ENCODE results near the gene PDE7B. TPM values are rescaled to one million over a fixed set of nuclear protein-coding genes. Genes with fewer than 3 reads are reported as not detected.

Gene PDE7B
- total RNA-seq, 1 experiment from 2014 or later, result not detected

DNA sequence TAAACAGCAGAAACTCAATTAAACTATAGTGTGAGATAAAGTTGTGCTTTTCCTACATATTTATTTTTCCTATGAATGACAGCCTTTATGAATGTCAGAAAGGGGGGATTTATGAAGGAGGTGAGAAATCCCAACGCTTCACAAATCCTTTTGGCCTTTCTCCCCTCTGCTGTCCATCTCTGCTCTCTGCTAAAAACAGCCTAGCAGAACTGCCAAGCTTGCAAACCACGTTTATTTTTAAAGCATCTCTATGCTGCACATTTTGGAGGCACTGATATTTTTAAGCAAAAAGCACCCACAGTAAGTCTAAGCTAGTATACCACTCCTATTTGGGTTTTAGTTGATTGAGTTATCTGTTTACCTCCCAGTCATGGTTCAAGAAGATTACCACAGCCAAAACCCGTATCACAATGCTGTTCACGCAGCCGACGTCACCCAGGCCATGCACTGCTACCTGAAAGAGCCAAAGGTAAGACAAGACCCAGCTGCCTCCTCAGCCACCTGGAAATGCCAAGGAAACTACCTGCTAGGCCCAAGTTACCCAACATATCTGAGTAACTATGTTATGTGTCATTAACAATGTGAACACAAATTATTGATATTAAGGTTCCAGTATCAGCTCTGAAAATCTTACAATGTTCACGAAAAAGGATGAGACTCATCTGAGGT, 302.3 kb downstream of the PDE7B start (continued):
- TF ChIP-seq, protein P1, sequence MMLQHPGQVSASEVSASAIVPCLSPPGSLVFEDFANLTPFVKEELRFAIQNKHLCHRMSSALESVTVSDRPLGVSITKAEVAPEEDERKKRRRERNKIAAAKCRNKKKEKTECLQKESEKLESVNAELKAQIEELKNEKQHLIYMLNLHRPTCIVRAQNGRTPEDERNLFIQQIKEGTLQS (CRISPR knock-in tag; conservative IDR thresholded peaks at IDR 0.05), result no peak
- no peak for TF ChIP-seq HMGA2 (CRISPR knock-in tag; IDR thresholded peaks at IDR 0.05)
- TF ChIP-seq, protein P2, sequence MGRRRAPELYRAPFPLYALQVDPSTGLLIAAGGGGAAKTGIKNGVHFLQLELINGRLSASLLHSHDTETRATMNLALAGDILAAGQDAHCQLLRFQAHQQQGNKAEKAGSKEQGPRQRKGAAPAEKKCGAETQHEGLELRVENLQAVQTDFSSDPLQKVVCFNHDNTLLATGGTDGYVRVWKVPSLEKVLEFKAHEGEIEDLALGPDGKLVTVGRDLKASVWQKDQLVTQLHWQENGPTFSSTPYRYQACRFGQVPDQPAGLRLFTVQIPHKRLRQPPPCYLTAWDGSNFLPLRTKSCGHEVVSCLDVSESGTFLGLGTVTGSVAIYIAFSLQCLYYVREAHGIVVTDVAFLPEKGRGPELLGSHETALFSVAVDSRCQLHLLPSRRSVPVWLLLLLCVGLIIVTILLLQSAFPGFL (CRISPR knock-in tag; IDR thresholded peaks at IDR 0.05; ENCODE audit: borderline replicate concordance), result no peak
- TF ChIP-seq EMX1 (CRISPR knock-in tag; IDR thresholded peaks at IDR 0.05), result no peak
- no peak for TF ChIP-seq FOXK1 (CRISPR knock-in tag; IDR thresholded peaks at IDR 0.05)

GRCh38 chr6:136155191-136155590, 303.7 kb downstream of the PDE7B start:
- H3K27me3 Mint-ChIP-seq (ENCODE audit: low read depth), result no peaks in the 10 kb centered on the region; the same call in 1 of the 2 replicates
- no peaks in the 10 kb centered on the region for H3K4me1 Mint-ChIP-seq
- ATAC-seq (no peak), DNase-seq (ENCODE audit: low spot score) (no peak)
- TF ChIP-seq, protein P3, sequence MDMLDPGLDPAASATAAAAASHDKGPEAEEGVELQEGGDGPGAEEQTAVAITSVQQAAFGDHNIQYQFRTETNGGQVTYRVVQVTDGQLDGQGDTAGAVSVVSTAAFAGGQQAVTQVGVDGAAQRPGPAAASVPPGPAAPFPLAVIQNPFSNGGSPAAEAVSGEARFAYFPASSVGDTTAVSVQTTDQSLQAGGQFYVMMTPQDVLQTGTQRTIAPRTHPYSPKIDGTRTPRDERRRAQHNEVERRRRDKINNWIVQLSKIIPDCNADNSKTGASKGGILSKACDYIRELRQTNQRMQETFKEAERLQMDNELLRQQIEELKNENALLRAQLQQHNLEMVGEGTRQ (CRISPR knock-in tag; IDR thresholded peaks at IDR 0.05), result no peak
- TF ChIP-seq ZNF416 (CRISPR knock-in tag; IDR thresholded peaks at IDR 0.05), result no peak
- no peak overlapping the region for H3K4me3 Mint-ChIP-seq
- H3K27ac Mint-ChIP-seq, result no peak overlapping the region
- H3K9me3 Mint-ChIP-seq, result no peaks in the 10 kb centered on the region
- ChIA-PET CTCF (no interaction called here), POLR2A (no interaction called here)
- H3K36me3 Mint-ChIP-seq, result no peaks in the 10 kb centered on the region

DNA sequence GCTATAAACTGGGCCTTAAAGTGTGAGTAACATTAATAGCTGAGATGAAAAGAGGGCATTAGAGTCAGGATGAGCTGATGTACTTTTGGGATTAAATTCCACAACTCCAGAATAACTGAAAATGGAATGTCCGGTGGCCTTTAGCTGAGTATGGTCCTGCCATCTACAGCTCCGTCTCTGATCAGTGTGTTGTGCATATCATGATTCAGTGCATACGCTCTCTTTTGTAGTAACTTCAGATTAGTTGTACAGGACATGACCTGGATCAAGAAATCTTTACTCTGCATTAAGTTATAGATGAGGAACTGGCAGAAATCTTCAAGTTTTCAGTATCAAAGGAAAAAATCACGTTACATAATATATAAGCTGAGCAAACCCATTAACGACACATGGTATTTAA, 306.2 kb downstream of the PDE7B start:
- Mint-ChIP-seq H3K9me3 (peaks cover 7% of the 10 kb centered on the region), H3K4me1 (no peaks in the 10 kb centered on the region), H3K36me3 (no peaks in the 10 kb centered on the region), H3K27ac (no peak overlapping the region), H3K4me3 (no peak overlapping the region), H3K27me3 (ENCODE audit: low read depth) (no peaks in the 10 kb centered on the region; the same call in 1 of the 2 replicates)
- DNase-seq (ENCODE audit: low spot score), result no peak
- CTCF ChIA-PET, result no interaction called here
- POLR2A ChIA-PET, result no interaction called here
- no peak for ATAC-seq
- TF ChIP-seq, protein P4, sequence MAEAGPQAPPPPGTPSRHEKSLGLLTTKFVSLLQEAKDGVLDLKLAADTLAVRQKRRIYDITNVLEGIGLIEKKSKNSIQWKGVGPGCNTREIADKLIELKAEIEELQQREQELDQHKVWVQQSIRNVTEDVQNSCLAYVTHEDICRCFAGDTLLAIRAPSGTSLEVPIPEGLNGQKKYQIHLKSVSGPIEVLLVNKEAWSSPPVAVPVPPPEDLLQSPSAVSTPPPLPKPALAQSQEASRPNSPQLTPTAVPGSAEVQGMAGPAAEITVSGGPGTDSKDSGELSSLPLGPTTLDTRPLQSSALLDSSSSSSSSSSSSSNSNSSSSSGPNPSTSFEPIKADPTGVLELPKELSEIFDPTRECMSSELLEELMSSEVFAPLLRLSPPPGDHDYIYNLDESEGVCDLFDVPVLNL (CRISPR knock-in tag; IDR thresholded peaks at IDR 0.05; ENCODE audit: borderline replicate concordance, low read depth), result no peak
- no peak for TF ChIP-seq ZNF121 (CRISPR knock-in tag; IDR thresholded peaks at IDR 0.05)
- TF ChIP-seq ZBTB43 (CRISPR knock-in tag; IDR thresholded peaks at IDR 0.05), result no peak
- TF ChIP-seq, protein P5, sequence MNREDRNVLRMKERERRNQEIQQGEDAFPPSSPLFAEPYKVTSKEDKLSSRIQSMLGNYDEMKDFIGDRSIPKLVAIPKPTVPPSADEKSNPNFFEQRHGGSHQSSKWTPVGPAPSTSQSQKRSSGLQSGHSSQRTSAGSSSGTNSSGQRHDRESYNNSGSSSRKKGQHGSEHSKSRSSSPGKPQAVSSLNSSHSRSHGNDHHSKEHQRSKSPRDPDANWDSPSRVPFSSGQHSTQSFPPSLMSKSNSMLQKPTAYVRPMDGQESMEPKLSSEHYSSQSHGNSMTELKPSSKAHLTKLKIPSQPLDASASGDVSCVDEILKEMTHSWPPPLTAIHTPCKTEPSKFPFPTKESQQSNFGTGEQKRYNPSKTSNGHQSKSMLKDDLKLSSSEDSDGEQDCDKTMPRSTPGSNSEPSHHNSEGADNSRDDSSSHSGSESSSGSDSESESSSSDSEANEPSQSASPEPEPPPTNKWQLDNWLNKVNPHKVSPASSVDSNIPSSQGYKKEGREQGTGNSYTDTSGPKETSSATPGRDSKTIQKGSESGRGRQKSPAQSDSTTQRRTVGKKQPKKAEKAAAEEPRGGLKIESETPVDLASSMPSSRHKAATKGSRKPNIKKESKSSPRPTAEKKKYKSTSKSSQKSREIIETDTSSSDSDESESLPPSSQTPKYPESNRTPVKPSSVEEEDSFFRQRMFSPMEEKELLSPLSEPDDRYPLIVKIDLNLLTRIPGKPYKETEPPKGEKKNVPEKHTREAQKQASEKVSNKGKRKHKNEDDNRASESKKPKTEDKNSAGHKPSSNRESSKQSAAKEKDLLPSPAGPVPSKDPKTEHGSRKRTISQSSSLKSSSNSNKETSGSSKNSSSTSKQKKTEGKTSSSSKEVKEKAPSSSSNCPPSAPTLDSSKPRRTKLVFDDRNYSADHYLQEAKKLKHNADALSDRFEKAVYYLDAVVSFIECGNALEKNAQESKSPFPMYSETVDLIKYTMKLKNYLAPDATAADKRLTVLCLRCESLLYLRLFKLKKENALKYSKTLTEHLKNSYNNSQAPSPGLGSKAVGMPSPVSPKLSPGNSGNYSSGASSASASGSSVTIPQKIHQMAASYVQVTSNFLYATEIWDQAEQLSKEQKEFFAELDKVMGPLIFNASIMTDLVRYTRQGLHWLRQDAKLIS (CRISPR knock-in tag; IDR thresholded peaks at IDR 0.05; ENCODE audit: borderline replicate concordance), result no peak
- TF ChIP-seq ATF1 (CRISPR knock-in tag; IDR thresholded peaks at IDR 0.05), result no peak
- TF ChIP-seq ZNF138 (CRISPR knock-in tag; conservative IDR thresholded peaks at IDR 0.05), result no peak
- no peak for TF ChIP-seq SMAD3 (CRISPR knock-in tag; IDR thresholded peaks at IDR 0.05; ENCODE audit: borderline replicate concordance)
- TF ChIP-seq ZSCAN18 (CRISPR knock-in tag; IDR thresholded peaks at IDR 0.05), result no peak
- no peak for TF ChIP-seq ZNF423 (CRISPR knock-in tag; IDR thresholded peaks at IDR 0.05)
- no peak for TF ChIP-seq ZBTB21 (CRISPR knock-in tag; IDR thresholded peaks at IDR 0.05; ENCODE audit: borderline replicate concordance)
- no peak for TF ChIP-seq ARID4B (CRISPR knock-in tag; IDR thresholded peaks at IDR 0.05; ENCODE audit: borderline replicate concordance)

Measured in WTC11 (cell line).